AG09309 (cell line): ENCODE results near the gene FYN.

Experiments used
- DNase-seq: peaks from one replicate; pipeline ENCODE4 v3.0.0-alpha.2; 2010; ENCODE audit warnings: low read depth
- H3K4me3 ChIP-seq: 2 replicates; pipeline ENCODE4 v1.5.1; 2011; ENCODE audit warnings: mild to moderate bottlenecking, low read depth, low read length, moderate library complexity; ENCODE audit not compliant: control insufficient read depth
- TF ChIP-seq, protein P1 (sequence below): IDR thresholded peaks from 2 replicates; pipeline ENCODE4 v1.5.1; 2011; ENCODE audit warnings: mild to moderate bottlenecking, low read depth, low read length, inconsistent platforms; ENCODE audit not compliant: insufficient read depth, control insufficient read depth; ENCODE audit errors: missing control alignments

FYN gene

DNA sequence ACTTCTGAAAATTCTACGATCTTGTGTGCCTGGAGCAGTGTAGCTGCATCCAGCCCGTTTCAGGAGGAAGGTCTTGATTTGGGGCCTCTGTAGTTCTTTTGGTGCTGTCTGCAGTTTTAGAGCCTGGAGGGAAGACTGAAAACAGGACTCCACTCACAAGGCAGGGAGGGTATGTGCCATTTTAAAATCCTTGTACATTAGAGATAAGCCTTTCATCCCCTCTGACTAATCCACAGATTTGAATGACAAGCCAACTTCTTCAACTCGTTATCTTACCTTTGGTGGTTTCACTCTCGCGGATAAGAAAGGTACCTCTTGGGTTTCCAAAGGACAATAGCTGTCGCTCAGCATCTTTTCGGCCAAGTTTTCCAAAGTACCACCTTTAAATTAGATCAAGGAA is 169.5 kb downstream of the FYN start:
- no peak overlapping the region for H3K4me3 ChIP-seq
- DNase-seq: no peak

DNA sequence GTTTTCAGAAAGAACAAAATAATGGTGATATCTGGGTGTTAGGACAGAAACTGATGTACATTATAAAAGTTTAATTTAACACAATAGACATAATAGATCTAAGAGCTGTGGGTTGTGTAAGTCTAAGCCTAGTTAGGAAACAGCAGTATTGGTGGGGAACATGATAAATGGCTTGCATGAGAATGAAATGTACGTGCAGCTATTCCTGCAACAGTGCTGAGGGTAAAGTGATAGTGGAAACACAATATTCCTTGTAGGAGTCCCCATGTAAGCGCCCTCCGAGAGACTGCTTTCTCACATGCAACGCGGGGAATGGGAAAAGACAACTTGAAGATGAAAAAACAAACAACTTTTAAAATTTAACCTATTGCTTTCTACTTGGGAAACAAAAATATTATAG is 171.0 kb downstream of the FYN start:
- no peak overlapping the region for H3K4me3 ChIP-seq
- TF ChIP-seq, protein P1, sequence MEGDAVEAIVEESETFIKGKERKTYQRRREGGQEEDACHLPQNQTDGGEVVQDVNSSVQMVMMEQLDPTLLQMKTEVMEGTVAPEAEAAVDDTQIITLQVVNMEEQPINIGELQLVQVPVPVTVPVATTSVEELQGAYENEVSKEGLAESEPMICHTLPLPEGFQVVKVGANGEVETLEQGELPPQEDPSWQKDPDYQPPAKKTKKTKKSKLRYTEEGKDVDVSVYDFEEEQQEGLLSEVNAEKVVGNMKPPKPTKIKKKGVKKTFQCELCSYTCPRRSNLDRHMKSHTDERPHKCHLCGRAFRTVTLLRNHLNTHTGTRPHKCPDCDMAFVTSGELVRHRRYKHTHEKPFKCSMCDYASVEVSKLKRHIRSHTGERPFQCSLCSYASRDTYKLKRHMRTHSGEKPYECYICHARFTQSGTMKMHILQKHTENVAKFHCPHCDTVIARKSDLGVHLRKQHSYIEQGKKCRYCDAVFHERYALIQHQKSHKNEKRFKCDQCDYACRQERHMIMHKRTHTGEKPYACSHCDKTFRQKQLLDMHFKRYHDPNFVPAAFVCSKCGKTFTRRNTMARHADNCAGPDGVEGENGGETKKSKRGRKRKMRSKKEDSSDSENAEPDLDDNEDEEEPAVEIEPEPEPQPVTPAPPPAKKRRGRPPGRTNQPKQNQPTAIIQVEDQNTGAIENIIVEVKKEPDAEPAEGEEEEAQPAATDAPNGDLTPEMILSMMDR: no peak
- no peak for DNase-seq

More for the DNA sequence above, 169.5 kb downstream of the FYN start:
- TF ChIP-seq, protein P1: no peak

DNA sequence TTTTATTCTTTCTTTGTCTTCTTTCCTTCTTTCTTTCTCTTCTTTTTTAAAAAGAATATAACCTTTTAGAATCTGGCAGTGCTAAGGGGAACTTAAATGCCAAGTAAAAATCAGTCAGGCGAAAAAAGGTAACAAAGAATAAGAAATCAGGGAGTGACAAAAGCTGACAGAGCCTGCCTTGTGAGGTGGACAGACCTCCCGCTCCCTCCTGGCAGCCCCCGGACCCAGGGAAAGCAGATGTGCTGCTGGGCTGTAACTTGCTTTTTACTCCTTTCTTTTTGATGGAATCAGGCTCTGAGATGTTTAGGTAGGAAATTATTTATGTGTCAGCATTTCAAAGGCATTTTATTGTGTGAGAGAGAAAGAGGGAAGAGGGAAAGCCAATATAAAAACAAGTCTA is 172.1 kb downstream of the FYN start:
- TF ChIP-seq, protein P1: no peak
- no peak for DNase-seq
- H3K4me3 ChIP-seq: no peak overlapping the region

- TF ChIP-seq, protein P1: no peak
- no peak overlapping the region for H3K4me3 ChIP-seq
- DNase-seq: no peak
Measured at GRCh38 chr6:111700135-111700690, 173.0 kb downstream of the FYN start.

DNA sequence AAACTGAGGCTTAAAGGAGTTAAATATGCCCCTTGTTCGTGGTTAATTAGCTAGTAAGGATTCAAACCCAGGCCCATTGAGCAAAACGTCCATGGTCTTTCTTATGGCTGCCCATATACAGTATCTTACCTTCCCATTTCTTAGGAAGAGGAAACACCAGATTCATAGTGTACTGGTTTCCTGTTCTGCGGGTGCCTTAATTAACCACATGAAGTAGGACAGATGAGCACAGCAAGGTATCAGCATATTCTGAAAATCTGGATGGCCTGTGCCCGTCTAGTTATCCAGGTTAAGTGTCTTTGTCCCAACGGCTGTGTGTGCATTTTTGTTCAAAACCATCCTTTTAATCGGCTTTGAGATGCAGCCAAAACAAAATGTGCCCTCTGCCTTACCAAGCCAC is 174.1 kb downstream of the FYN start:
- no peak overlapping the region for H3K4me3 ChIP-seq
- no peak for DNase-seq
- TF ChIP-seq, protein P1: no peak

DNA sequence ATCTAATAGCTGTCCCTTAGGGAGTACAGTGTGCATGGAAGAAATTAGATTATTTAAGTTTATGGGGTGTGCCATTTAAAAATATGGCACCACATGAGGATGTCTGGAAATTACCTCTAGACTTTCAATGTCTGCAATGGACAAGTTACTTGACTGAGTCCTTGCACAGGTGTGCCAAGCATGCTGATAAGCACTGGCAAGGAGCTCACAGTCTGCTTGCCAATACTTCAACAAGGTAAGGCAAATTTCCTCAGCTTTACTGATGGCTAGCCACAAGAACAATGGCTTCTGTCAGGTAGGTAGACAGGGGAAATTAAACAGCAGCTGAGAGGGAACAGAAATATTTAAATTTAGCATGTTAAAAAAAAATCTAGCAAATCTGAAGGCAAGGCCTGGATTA is 176.4 kb downstream of the FYN start:
- H3K4me3 ChIP-seq: no peak overlapping the region
- TF ChIP-seq, protein P1: no peak

More for the DNA sequence above, 176.4 kb downstream of the FYN start:
- no peak for DNase-seq
